WERI-Rb-1 (cell line): Measurements from ENCODE around the gene WFIKKN2.

ENCODE experiments used
- DNase-seq: peaks from one replicate; pipeline ENCODE4 v3.0.0-alpha.2; 2020
- H3K27ac ChIP-seq: fragments of 250-450 bp; sonication (Bioruptor Pico); 2 replicates; pipeline ENCODE4 v1.5.1; 2020; ENCODE audit warnings: mild to moderate bottlenecking, moderate library complexity
- H3K27me3 ChIP-seq: fragments of 250-450 bp; sonication (Bioruptor Pico); 2 replicates; pipeline ENCODE4 v1.5.1; 2021; ENCODE audit warnings: mild to moderate bottlenecking, low read depth, moderate library complexity; ENCODE audit not compliant: insufficient read depth, severe bottlenecking
- H3K36me3 ChIP-seq: fragments of 250-450 bp; sonication (Bioruptor Pico); 2 replicates; pipeline ENCODE4 v1.5.1; 2020; ENCODE audit warnings: mild to moderate bottlenecking, moderate library complexity
- H3K4me3 ChIP-seq: 2 replicates; pipeline ENCODE4 v1.5.1; 2011; ENCODE audit warnings: low read depth, mild to moderate bottlenecking, control low read depth, low read length
- H3K9me3 ChIP-seq: fragments of 250-450 bp; sonication (Bioruptor Pico); 2 replicates; pipeline ENCODE4 v1.5.1; 2021; ENCODE audit warnings: mild to moderate bottlenecking, moderate library complexity; ENCODE audit not compliant: severe bottlenecking
- TF ChIP-seq, protein P1 (sequence below): IDR thresholded peaks from 2 replicates; pipeline ENCODE4 v1.5.1; 2011; ENCODE audit warnings: low read depth, mild to moderate bottlenecking, control low read depth, inconsistent platforms, low read length

The WFIKKN2 gene

GRCh38 chr17:50816271-50816670, 19.1 kb upstream of the WFIKKN2 start:
- no peak for DNase-seq
- Histone ChIP-seq H3K27ac (no peak overlapping the region), H3K36me3 (no peaks in the 10 kb centered on the region), H3K4me3 (no peak overlapping the region), H3K27me3 (no peaks in the 10 kb centered on the region), H3K9me3 (peaks cover 6% of the 10 kb centered on the region)
- TF ChIP-seq, protein P1, sequence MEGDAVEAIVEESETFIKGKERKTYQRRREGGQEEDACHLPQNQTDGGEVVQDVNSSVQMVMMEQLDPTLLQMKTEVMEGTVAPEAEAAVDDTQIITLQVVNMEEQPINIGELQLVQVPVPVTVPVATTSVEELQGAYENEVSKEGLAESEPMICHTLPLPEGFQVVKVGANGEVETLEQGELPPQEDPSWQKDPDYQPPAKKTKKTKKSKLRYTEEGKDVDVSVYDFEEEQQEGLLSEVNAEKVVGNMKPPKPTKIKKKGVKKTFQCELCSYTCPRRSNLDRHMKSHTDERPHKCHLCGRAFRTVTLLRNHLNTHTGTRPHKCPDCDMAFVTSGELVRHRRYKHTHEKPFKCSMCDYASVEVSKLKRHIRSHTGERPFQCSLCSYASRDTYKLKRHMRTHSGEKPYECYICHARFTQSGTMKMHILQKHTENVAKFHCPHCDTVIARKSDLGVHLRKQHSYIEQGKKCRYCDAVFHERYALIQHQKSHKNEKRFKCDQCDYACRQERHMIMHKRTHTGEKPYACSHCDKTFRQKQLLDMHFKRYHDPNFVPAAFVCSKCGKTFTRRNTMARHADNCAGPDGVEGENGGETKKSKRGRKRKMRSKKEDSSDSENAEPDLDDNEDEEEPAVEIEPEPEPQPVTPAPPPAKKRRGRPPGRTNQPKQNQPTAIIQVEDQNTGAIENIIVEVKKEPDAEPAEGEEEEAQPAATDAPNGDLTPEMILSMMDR = no peak

DNA sequence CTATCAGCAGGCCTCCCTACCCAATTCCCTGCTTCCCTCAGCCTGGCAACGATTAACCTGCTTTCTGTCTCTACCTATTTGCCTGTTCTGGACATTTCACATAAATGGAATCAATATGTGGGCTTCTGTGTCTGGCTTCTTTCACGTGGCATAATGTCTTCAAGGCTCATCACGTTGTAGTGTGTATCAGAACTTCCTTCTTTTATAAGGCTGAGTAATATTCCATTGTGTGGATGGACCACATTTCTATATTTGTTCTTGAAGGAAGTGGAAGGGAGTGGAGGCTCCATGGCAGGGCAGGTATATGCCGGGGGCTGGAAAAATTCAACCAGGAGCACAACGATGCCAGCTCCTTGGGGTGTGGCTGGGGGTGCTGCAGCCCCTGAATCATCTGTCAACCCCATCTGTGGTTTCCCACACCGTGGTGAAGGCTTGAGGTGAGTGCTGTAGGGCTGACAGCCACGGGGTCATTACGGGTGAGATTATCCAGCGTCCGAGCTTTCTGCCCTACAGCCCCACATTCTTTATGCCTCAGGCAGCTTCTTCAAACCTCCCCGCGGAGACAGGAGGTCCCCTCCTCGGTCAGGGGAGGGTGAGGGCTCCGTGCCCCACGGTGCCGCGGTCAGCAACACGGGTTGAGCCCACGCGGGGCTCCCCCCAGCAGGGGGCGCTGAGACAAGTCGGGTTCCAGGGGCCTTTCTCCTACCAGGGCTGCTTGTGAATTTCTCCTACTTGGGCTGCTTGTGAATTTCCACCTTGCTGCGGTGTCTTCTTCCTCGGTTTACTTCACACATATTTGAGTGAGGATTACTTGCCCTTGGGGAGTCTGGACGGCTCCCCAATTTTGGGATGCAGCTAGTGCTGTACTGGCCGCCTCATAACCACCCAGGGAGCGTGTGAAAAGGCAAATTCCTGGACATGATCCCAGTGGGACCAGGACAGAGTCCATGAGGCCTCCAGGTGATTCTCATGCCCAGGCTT, 18.3 kb upstream of the WFIKKN2 start:
- peak; percentile 68 for DNase-seq
- no peak overlapping the region for H3K4me3 ChIP-seq
- TF ChIP-seq, protein P1 = peak; percentile 91
- H3K9me3 ChIP-seq = peaks cover 12% of the 10 kb centered on the region
- no peak overlapping the region for H3K27ac ChIP-seq
- no peaks in the 10 kb centered on the region for H3K27me3 ChIP-seq
- no peaks in the 10 kb centered on the region for H3K36me3 ChIP-seq

DNA sequence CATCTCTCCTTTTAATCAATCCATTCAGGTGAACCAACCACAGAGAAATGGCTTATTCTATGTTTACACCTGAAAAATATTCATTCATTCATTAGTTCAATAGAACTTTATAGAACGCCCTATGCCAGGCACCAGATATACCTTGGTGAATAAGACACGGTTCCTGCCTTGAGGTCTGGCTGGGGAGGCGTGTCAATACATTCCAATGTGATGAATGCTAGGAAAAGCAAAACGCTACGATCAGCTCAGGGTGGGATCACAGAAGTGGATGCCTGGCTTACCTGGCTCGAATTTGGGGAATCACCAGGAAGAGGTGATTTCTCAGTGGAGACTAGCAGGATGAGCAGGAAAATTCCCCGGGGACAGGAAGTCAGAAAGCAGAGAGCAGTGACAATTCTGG, 17.5 kb upstream of the WFIKKN2 start:
- Histone ChIP-seq H3K9me3 (peaks cover 13% of the 10 kb centered on the region), H3K4me3 (no peak overlapping the region), H3K36me3 (no peaks in the 10 kb centered on the region), H3K27me3 (no peaks in the 10 kb centered on the region), H3K27ac (no peak overlapping the region)
- no peak for DNase-seq
- TF ChIP-seq, protein P1 = no peak

- Histone ChIP-seq H3K36me3 (no peaks in the 10 kb centered on the region), H3K4me3 (no peak overlapping the region), H3K27me3 (no peaks in the 10 kb centered on the region), H3K27ac (no peak overlapping the region), H3K9me3 (peaks cover 13% of the 10 kb centered on the region)
- TF ChIP-seq, protein P1 = no peak
- no peak for DNase-seq
These were observed 17.1 kb upstream of the WFIKKN2 start for GRCh38 chr17:50818261-50818660.

GRCh38 chr17:50818921-50819657, 16.3 kb upstream of the WFIKKN2 start:
- TF ChIP-seq, protein P1 = no peak
- Histone ChIP-seq H3K9me3 (peaks cover 13% of the 10 kb centered on the region), H3K27ac (no peak overlapping the region), H3K4me3 (no peak overlapping the region), H3K36me3 (no peaks in the 10 kb centered on the region), H3K27me3 (no peaks in the 10 kb centered on the region)
- DNase-seq = no peak
